ENCODE data around the gene R3HDM2.
A peak's percentile ranks its signal among the peaks of the same experiment; 100 is the strongest.

The R3HDM2 gene

DNA sequence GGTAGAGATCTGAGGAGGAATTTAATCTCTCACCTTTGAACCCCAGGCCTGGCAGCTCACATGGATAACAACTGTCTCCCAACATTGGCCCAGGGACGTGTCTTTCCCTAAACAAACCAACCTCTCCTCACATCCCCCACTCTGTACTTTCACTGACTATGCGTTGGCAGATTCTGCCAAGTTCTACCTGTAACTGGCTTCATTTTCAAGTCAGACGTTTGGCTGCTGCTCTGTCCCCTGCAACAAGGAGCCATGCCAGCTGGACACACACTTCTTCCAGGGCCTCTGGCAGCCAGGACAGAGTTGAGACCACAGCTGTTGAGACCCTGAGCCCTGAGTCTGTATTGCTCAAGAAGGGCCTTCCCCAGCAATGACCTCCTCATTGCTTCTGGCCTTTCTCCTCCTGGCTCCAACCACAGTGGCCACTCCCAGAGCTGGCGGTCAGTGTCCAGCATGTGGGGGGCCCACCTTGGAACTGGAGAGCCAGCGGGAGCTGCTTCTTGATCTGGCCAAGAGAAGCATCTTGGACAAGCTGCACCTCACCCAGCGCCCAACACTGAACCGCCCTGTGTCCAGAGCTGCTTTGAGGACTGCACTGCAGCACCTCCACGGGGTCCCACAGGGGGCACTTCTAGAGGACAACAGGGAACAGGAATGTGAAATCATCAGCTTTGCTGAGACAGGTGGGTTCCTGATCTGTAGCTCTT lies 3.8 kb upstream of the R3HDM2 start, which contains the start of gene INHBC:
Gene INHBC (plus strand): TSS at position 268 of the 707 bp plus-strand sequence. CDS start 103 bp downstream, at position 371.
- no peak for TF ChIP-seq EZH2phosphoT487 (IDR thresholded peaks at IDR 0.05; ENCODE audit: borderline replicate concordance)
- TF ChIP-seq, protein P1, sequence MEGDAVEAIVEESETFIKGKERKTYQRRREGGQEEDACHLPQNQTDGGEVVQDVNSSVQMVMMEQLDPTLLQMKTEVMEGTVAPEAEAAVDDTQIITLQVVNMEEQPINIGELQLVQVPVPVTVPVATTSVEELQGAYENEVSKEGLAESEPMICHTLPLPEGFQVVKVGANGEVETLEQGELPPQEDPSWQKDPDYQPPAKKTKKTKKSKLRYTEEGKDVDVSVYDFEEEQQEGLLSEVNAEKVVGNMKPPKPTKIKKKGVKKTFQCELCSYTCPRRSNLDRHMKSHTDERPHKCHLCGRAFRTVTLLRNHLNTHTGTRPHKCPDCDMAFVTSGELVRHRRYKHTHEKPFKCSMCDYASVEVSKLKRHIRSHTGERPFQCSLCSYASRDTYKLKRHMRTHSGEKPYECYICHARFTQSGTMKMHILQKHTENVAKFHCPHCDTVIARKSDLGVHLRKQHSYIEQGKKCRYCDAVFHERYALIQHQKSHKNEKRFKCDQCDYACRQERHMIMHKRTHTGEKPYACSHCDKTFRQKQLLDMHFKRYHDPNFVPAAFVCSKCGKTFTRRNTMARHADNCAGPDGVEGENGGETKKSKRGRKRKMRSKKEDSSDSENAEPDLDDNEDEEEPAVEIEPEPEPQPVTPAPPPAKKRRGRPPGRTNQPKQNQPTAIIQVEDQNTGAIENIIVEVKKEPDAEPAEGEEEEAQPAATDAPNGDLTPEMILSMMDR (conservative IDR thresholded peaks at IDR 0.05; ENCODE audit: low read length), result no peak
- Histone ChIP-seq H3K9me2 (replicated peaks; ENCODE audit: low read depth, low read length) (no peaks in the 10 kb centered on the region), H3K9me3 (ENCODE audit: insufficient read depth, low read depth, low read length) (no peaks in the 10 kb centered on the region), H3K4me1 (ENCODE audit: insufficient read depth, low read length, poor library complexity, severe bottlenecking) (peaks cover 27% of the 10 kb centered on the region), H3K36me3 (ENCODE audit: insufficient read depth, low read length) (no peaks in the 10 kb centered on the region), H3K27me3 (ENCODE audit: insufficient read depth, low read length, poor library complexity, severe bottlenecking) (no peaks in the 10 kb centered on the region), H3F3A (ENCODE audit: low read depth) (peaks cover 2% of the 10 kb centered on the region; the same call in 1 of the 2 replicates), H4K20me1 (ENCODE audit: insufficient read depth, low read length, poor library complexity, severe bottlenecking) (peaks cover 5% of the 10 kb centered on the region), H3K4me2 (ENCODE audit: low read depth, low read length, poor library complexity, severe bottlenecking) (peak within 1 kb of the TSS; percentile 78), H3K4me3 (ENCODE audit: low read length, poor library complexity, severe bottlenecking) (peak within 1 kb of the TSS; percentile 73), H2AFZ (ENCODE audit: low read length) (peak within 1 kb of the TSS; percentile 86), H3K79me2 (ENCODE audit: insufficient read depth, low read length) (peaks cover 18% of the 10 kb centered on the region), H3K9ac (ENCODE audit: low read depth, low read length, poor library complexity, severe bottlenecking) (peak within 1 kb of the TSS; percentile 77)

DNA sequence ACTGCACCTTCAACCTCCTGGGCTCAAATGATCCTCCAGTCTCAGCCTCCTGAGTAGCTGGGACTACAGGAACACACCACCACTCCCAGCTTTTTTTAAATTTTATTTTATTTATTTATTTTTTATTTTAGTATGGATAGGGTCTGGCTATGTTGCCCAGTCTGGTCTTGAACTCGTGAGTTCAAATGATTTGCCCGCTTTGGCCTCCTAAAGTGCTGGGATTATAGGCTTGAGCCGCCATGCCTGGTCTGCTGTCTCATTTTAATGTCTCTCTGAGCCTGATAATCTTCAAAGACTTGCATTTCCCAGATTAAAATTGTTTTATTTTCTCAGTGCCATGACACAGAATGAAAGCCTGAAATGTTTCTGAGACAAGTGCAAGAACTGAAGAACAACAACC lies 2.5 kb upstream of the R3HDM2 start:
- Histone ChIP-seq H3K9me3 (ENCODE audit: insufficient read depth, low read depth, low read length) (no peaks in the 10 kb centered on the region), H3K36me3 (ENCODE audit: insufficient read depth, low read length) (no peaks in the 10 kb centered on the region), H4K20me1 (ENCODE audit: insufficient read depth, low read length, poor library complexity, severe bottlenecking) (peaks cover 5% of the 10 kb centered on the region), H3K4me1 (ENCODE audit: insufficient read depth, low read length, poor library complexity, severe bottlenecking) (peaks cover 39% of the 10 kb centered on the region), H3F3A (ENCODE audit: low read depth) (peaks cover 2% of the 10 kb centered on the region; the same call in 1 of the 2 replicates), H3K4me3 (ENCODE audit: low read length, poor library complexity, severe bottlenecking) (no peak overlapping the region), H3K9ac (ENCODE audit: low read depth, low read length, poor library complexity, severe bottlenecking) (no peak overlapping the region), H3K4me2 (ENCODE audit: low read depth, low read length, poor library complexity, severe bottlenecking) (no peak overlapping the region), H2AFZ (ENCODE audit: low read length) (no peak overlapping the region), H3K27me3 (ENCODE audit: insufficient read depth, low read length, poor library complexity, severe bottlenecking) (no peaks in the 10 kb centered on the region), H3K9me2 (replicated peaks; ENCODE audit: low read depth, low read length) (no peaks in the 10 kb centered on the region), H3K79me2 (ENCODE audit: insufficient read depth, low read length) (peaks cover 30% of the 10 kb centered on the region)
- TF ChIP-seq, protein P1 (conservative IDR thresholded peaks at IDR 0.05; ENCODE audit: low read length), result no peak
- TF ChIP-seq EZH2phosphoT487 (IDR thresholded peaks at IDR 0.05; ENCODE audit: borderline replicate concordance), result no peak

DNA sequence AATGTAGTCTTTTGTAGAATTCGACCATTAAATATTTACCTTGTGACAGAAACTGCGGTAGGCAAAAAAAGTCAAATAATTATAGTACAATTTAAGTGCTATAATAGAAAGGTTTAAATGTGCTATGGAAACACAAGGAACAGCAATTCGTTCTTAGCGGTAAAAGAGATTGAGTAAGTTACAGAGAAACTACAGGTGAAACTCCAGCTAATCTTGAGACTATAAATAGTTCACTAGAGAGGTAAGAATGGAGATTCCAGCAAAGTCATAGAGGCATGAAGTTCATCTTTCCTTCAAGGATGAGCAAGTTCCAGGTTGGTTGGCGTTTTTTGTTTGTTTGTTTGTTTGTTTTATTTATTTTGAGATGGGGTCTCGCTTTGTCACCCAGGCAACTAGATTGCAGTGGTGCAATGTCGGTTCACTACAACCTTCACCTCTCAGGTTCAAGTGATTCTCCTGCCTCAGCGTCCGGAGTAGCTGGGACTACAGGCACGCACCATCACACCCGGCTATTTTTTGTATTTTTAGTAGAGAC lies 878 bp upstream of the R3HDM2 start:
- H3K4me2 ChIP-seq (ENCODE audit: low read depth, low read length, poor library complexity, severe bottlenecking), result peak overlapping the region; percentile 98
- peak overlapping the region; percentile 78; the same call in 1 of the 2 replicates for H2AFZ ChIP-seq (ENCODE audit: low read length)
- H3K9ac ChIP-seq (ENCODE audit: low read depth, low read length, poor library complexity, severe bottlenecking), result peak overlapping the region; percentile 95
- TF ChIP-seq, protein P1 (conservative IDR thresholded peaks at IDR 0.05; ENCODE audit: low read length), result no peak
- TF ChIP-seq EZH2phosphoT487 (IDR thresholded peaks at IDR 0.05; ENCODE audit: borderline replicate concordance), result no peak
- H3K9me2 ChIP-seq (replicated peaks; ENCODE audit: low read depth, low read length), result no peaks in the 10 kb centered on the region
- peaks cover 31% of the 10 kb centered on the region for H3K79me2 ChIP-seq (ENCODE audit: insufficient read depth, low read length)
- peaks cover 5% of the 10 kb centered on the region for H4K20me1 ChIP-seq (ENCODE audit: insufficient read depth, low read length, poor library complexity, severe bottlenecking)
- H3F3A ChIP-seq (ENCODE audit: low read depth), result peaks cover 2% of the 10 kb centered on the region; the same call in 1 of the 2 replicates
- H3K9me3 ChIP-seq (ENCODE audit: insufficient read depth, low read depth, low read length), result no peaks in the 10 kb centered on the region
- no peaks in the 10 kb centered on the region for H3K27me3 ChIP-seq (ENCODE audit: insufficient read depth, low read length, poor library complexity, severe bottlenecking)
- H3K36me3 ChIP-seq (ENCODE audit: insufficient read depth, low read length), result no peaks in the 10 kb centered on the region
- H3K4me1 ChIP-seq (ENCODE audit: insufficient read depth, low read length, poor library complexity, severe bottlenecking), result peaks cover 39% of the 10 kb centered on the region
- H3K4me3 ChIP-seq (ENCODE audit: low read length, poor library complexity, severe bottlenecking), result peak overlapping the region; percentile 84
